ENCODE results near the gene DCTN4.
"Not testable (repeated sequence)": the region's sequence is repeated elsewhere in the genome, so short reads cannot be mapped to it uniquely, and the experiment has no call there.

Gene DCTN4

GRCh38 chr5:150778088-150778516, 19.3 kb upstream of the DCTN4 start:
- DNase-seq: no peak

GRCh38 chr5:150777685-150778084, 18.9 kb upstream of the DCTN4 start:
- DNase-seq: no peak

- DNase-seq: no peak
Observed at GRCh38 chr5:150774145-150774544, 15.3 kb upstream of the DCTN4 start.

DNA sequence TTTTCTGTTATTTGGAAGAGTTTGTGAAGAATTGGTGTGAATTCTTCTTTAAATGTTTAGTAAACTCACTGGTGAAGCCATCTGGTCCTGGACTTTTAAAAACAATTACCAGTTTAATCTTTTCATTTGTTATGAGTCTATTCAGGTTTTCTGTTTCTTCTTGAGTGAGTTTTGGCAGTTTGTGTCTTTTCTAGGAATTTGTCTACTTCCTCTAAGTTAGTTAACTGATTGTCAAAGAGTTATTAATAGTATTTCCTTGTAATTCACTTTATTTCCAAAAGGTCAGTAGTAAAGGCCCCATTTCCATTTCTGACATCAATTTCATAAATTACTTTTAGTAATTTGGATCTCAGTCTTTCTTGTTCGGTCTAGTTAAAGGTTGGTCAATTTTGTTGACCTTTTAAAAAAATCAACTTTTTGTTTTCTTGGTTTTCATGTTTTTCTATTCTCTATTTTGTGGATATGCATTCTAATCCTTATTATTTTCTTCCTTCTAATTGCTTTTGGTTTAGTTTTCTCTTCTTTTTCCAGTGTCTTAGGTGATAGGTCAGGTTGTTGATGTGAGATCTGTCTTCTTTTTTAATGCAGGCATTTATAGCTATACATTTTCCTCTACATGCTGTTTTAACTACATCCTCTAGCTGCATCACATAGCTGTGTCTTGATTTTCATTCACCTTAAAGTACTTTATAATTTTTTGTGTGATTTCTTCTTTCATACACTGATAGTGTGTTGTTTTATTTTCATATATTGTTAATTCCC, 12.4 kb upstream of the DCTN4 start:
- DNase-seq: no peak

GRCh38 chr5:150766251-150766650, 7.4 kb upstream of the DCTN4 start:
- no peak for DNase-seq

DNA sequence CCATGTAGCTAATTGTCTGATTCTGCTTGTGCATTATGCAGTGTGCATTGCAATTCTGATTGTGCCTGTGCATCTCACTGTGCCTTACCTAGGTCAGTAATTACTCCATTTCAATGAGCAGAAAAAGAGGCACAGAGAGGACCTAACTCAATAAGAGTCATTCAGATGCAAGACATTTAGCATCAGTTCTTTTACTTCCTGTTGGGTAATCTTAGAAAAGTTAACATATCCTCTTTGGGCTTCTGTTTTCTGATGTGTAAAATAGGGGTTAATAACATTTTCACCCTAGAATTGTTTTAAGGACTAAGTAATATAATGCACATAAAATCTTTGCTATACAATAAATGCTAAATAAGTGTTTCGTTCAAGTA, 7.0 kb upstream of the DCTN4 start:
- DNase-seq: no peak

GRCh38 chr5:150765011-150765798, 6.4 kb upstream of the DCTN4 start:
- DNase-seq: no peak

- DNase-seq: no peak
Observed at GRCh38 chr5:150764530-150764929, 5.7 kb upstream of the DCTN4 start.

DNA sequence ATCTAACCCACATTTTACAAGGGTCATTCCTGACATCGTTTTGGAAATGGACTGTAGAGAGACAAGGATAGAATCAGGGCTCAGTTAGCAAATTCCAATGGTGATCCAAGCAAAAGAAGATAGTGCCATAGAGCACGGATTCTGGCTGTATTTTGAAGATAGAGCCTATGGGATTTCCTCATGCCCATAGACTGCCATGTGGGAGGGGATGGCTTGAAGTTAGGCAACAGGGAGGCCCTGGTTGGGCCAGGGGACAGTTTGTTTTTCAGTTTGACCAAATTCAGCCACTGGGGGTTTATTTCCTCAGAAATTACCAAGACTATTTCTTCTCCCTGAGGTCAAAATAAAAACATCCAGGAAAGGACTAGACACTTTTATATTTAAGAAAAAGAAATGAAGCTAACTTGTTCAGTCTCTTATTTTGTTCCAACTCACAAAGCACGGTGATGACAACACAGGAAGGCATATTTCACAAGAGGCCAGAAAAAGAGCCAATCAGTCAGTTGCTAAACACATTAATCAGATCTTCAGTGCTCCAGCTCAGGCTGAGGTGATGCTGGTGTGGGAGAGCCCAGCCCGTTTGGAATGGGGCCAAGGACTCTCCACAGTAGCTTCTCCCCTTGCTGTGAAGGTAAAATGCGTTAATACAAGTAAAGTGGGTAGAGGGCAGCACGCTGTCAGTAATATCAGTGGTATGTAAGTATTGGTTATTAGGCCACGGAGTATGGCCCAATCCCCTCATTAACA, 4.4 kb upstream of the DCTN4 start:
- peak; percentile 79 for DNase-seq

GRCh38 chr5:150762211-150762610, 3.4 kb upstream of the DCTN4 start:
- DNase-seq: no peak

DNA sequence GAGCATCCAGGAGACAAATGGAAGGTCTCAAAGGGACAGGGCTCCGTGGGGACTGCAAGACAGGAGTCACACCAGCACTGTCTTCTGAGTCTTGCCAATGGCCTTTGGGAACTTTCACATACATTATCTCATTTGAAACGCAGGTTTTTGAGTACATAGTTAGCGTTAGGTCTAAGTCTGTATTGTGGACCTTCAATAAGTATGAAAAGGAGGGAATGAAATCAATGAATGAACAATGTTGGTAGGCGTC, 442 bp upstream of the DCTN4 start:
- DNase-seq: no peak

- no peak for DNase-seq
Observed at GRCh38 chr5:150758203-150758530, 650 bp downstream of the DCTN4 start.

DNA sequence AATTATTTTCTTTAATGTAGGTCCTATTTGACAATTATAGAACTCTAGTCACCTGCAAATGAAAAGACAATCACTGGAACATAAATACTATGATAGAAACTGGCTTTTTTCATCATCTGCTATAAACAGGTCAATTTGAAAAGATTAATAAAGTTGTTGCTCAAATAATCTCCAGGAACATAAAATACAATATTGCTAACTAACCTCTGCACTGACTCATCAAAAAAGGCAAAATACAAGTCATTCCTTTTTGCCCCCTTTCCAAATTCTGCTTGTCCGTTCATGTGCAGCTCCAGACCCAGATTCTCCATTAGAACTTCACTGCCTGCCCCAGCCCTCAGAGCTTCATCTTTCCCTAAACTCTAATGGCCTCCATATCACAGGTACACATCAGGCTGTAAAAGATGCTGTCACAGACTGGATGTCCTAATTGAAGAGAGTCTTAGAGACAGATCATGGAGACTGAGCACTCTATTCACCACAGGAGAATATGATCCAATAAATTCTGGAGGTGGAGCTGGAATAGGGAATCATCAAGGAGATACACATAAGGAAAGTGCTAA, 1.6 kb downstream of the DCTN4 start:
- no peak for DNase-seq

DNA sequence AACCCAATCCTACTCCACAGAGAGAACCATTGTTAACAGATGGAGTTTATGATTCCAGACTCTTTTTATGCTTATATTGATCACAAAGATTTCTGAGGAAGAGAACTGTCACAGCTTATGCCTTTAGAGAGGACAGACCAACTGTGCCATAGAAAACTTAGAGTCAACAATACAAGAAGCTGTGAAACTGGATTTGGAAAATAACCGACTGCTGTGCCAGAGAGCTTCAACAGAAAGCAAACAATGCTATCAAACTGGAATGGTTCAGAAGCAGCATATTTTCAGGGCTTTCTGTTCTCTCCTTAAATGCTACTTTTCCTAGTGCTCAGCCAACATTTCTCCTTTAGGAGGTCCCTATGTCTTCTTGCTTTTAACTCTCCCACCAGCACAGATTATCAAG, 5.0 kb downstream of the DCTN4 start:
- no peak for DNase-seq

DNA sequence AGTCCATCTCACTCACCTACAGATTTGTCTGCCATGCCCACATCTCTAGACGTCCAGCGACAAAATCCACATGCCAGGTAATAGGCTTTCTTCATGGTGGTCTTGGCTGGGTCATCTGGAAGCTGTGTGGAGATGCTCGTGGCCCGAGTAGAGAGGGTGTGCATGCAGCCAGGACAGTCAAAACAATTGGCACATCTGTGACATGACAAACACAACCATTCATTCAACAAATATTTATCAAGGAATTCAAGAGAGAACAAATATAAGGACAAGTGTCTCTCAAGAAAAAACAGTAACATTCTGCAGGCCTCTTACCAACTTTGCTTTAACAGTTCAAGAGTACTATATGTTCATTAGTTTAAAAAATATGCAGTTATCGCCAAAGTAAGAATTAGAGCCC, 5.4 kb downstream of the DCTN4 start:
- DNase-seq: no peak

- DNase-seq: no peak
Observed at GRCh38 chr5:150751096-150751891, 7.5 kb downstream of the DCTN4 start.

- DNase-seq: no peak
Observed at GRCh38 chr5:150750469-150750868, 8.3 kb downstream of the DCTN4 start.

- not testable (repeated sequence) for DNase-seq
Observed at GRCh38 chr5:150743142-150743488, 15.7 kb downstream of the DCTN4 start.

- DNase-seq: not testable (repeated sequence)
Observed at GRCh38 chr5:150742455-150743141, 16.2 kb downstream of the DCTN4 start.

- DNase-seq: no peak
Observed at GRCh38 chr5:150740992-150741391, 17.8 kb downstream of the DCTN4 start.

GRCh38 chr5:150738862-150739261, 20.0 kb downstream of the DCTN4 start:
- DNase-seq: no peak

- no peak for DNase-seq
Observed at GRCh38 chr5:150734579-150735384, 24.0 kb downstream of the DCTN4 start.
